ENCODE data around the gene TMEM123. TPM values are rescaled to one million over a fixed set of nuclear protein-coding genes. Genes with fewer than 3 reads are reported as not detected.
A peak's percentile ranks its signal among the peaks of the same experiment; 100 is the strongest.

TMEM123 gene
- total and polyA plus RNA-seq, 10 of the 15 experiments (the other 5 are each of a cell fraction or from before 2014, with no cell fraction given) = 35.1 to 667 (median 123) TPM

DNA sequence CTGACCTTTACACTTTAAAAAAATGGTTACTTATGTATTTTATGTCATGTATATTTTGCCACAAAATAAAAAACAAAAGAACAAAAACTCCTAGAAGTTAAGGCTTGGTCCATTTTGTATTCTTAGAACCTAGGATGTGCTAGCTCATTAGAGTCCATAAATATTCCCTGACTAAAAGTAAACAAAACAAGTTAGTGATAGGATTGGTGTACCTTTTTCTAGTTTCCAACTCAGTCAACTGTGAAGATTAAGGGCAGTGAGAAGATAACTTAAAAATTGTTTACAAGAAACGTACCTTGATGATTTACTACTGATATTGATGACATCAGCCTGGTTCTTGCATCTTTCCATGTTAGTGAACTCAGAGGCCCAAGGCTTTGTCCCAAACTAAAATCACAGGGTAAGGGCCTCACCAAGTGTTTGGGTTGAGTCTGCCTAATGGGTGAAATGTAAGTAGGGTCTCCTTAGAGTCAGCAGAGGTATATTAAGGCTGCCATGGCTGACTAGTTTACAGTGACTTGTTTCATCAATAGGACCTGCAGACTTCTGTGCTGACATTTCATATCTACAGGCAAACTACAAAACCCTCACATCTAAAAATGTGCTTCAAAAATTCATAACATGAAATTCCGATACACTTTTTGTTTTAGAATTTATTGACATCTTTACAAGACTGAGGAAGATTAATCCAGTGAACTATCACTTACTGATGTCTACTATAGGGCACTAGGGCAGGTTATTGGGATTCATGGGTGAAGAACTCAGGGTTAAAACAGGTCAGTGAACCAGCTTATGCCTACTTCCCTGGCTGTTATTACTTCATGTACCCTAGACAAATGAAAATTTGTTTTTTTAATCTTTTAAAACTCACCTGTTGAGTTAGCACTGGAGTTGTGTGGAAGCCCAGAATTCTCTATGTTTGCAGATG lies 4.4 kb downstream of the TMEM123 start:
- Histone ChIP-seq H3K4me2 (ENCODE audit: control insufficient read depth, insufficient read depth) (peak overlapping the region; percentile 66), H3K36me3 (ENCODE audit: control insufficient read depth in 2 of 2, insufficient read depth in 2 of 2, low read length in 1 of 2) (peaks cover 0 to 19% of the 10 kb centered on the region in 2 experiments), H3K27ac (ENCODE audit: control insufficient read depth, insufficient read depth) (peak overlapping the region; percentile 33), H3K79me2 (ENCODE audit: control insufficient read depth, insufficient read depth, low read length) (peaks cover 77% of the 10 kb centered on the region), H3K9me3 (replicated peaks; ENCODE audit: control insufficient read depth, insufficient read depth, low read length) (peaks cover 2% of the 10 kb centered on the region), H4K20me1 (ENCODE audit: control insufficient read depth, insufficient read depth) (no peaks in the 10 kb centered on the region), H3K27me3 (replicated peaks in 1 of 2; ENCODE audit: control insufficient read depth in 2 of 2, insufficient read depth in 2 of 2, low read length in 1 of 2) (no peaks in the 10 kb centered on the region), H3K4me1 (ENCODE audit: control insufficient read depth, insufficient read depth, low read length) (0 out of 2 replicates have a peak, but pooled peaks cover 9% of the 10 kb centered on the region), H3K9ac (ENCODE audit: control insufficient read depth, insufficient read depth, low read length) (peak overlapping the region; percentile 22; the same call in 1 of the 2 replicates), H2AFZ (ENCODE audit: control insufficient read depth, low read depth, low read length) (no peak overlapping the region), H3K4me3 (peak overlapping the region; percentile 75)
- CTCF ChIA-PET = interaction anchor here (1.4 to 7.4 kb wide), 6 partner anchors 18 to 165 kb away, joined by 3 to 95 read pairs (median 10); no protein-coding TSS in a partner anchor
- in situ Hi-C loops (cut with MboI) = no loop called here
- SMC1A ChIA-PET (ENCODE audit: uncharacterized antibody, unreplicated experiment) = interaction anchor here (0.5 to 3.9 kb wide), 15 partner anchors 17 to 166 kb away, joined by 3 to 30 read pairs (median 4); no protein-coding TSS in a partner anchor
- no TSS peak for BruUV-seq (replicated peaks)
- intact Hi-C loops (cut with micrococcal nuclease; ENCODE audit: unreplicated experiment) = loop anchor here (2.0 to 5.0 kb wide), 2 partner anchors 17 to 164 kb away; no protein-coding TSS in a partner anchor
- POLR2A ChIA-PET = interaction anchor here (1.0 to 2.0 kb wide), 4 partner anchors 17 to 132 kb away, joined by 4 to 9 read pairs (median 4); partner anchors contain the start of gene BIRC3
- no peak for DNase-seq (ENCODE audit: low read depth, low spot score)
- no peak for ATAC-seq
- no peak for TF ChIP-seq RB1 (IDR thresholded peaks at IDR 0.05; ENCODE audit: borderline replicate concordance)
- TF ChIP-seq, protein P1, sequence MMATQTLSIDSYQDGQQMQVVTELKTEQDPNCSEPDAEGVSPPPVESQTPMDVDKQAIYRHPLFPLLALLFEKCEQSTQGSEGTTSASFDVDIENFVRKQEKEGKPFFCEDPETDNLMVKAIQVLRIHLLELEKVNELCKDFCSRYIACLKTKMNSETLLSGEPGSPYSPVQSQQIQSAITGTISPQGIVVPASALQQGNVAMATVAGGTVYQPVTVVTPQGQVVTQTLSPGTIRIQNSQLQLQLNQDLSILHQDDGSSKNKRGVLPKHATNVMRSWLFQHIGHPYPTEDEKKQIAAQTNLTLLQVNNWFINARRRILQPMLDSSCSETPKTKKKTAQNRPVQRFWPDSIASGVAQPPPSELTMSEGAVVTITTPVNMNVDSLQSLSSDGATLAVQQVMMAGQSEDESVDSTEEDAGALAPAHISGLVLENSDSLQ (IDR thresholded peaks at IDR 0.05) = no peak
- no peak for TF ChIP-seq SPI1 (IDR thresholded peaks at IDR 0.05; ENCODE audit: borderline replicate concordance, insufficient read depth, low read depth, low read length)
- no peak for TF ChIP-seq EP300 (IDR thresholded peaks at IDR 0.05; ENCODE audit: borderline replicate concordance in 1 of 2, control insufficient read depth in 1 of 2, low read depth in 2 of 2, low read length in 2 of 2)
- TF ChIP-seq, protein P2, sequence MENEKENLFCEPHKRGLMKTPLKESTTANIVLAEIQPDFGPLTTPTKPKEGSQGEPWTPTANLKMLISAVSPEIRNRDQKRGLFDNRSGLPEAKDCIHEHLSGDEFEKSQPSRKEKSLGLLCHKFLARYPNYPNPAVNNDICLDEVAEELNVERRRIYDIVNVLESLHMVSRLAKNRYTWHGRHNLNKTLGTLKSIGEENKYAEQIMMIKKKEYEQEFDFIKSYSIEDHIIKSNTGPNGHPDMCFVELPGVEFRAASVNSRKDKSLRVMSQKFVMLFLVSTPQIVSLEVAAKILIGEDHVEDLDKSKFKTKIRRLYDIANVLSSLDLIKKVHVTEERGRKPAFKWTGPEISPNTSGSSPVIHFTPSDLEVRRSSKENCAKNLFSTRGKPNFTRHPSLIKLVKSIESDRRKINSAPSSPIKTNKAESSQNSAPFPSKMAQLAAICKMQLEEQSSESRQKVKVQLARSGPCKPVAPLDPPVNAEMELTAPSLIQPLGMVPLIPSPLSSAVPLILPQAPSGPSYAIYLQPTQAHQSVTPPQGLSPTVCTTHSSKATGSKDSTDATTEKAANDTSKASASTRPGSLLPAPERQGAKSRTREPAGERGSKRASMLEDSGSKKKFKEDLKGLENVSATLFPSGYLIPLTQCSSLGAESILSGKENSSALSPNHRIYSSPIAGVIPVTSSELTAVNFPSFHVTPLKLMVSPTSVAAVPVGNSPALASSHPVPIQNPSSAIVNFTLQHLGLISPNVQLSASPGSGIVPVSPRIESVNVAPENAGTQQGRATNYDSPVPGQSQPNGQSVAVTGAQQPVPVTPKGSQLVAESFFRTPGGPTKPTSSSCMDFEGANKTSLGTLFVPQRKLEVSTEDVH (IDR thresholded peaks at IDR 0.05; ENCODE audit: low read depth, partially characterized antibody) = no peak
- no peak for TF ChIP-seq ETV6 (conservative IDR thresholded peaks at IDR 0.05 in 1 of 2, IDR thresholded peaks at IDR 0.05 in 1 of 2; ENCODE audit: borderline replicate concordance in 1 of 2, low read depth in 1 of 2)
- TF ChIP-seq POU2F2 (IDR thresholded peaks at IDR 0.05; ENCODE audit: borderline replicate concordance, low read depth, low read length) = no peak
- no peak for TF ChIP-seq MTA3 (IDR thresholded peaks at IDR 0.05; ENCODE audit: borderline replicate concordance, low read length)
- TF ChIP-seq CBFB (IDR thresholded peaks at IDR 0.05; ENCODE audit: low read depth) = no peak
- TF ChIP-seq CREM (IDR thresholded peaks at IDR 0.05; ENCODE audit: low read depth) = no peak
- no peak for TF ChIP-seq TAF1 (IDR thresholded peaks at IDR 0.05; ENCODE audit: borderline replicate concordance, low read depth, low read length)
- TF ChIP-seq NFXL1 (IDR thresholded peaks at IDR 0.05; ENCODE audit: borderline replicate concordance) = no peak
- TF ChIP-seq EGR1 (IDR thresholded peaks at IDR 0.05; ENCODE audit: borderline replicate concordance in 1 of 2, low read depth in 2 of 2, low read length in 2 of 2) = no peak
- TF ChIP-seq HDAC2 (IDR thresholded peaks at IDR 0.05) = no peak
- no peak for TF ChIP-seq YBX1 (IDR thresholded peaks at IDR 0.05)
- TF ChIP-seq IRF4 (IDR thresholded peaks at IDR 0.05; ENCODE audit: low read depth, low read length) = no peak
- RAD21 ChIA-PET (ENCODE audit: unreplicated experiment) = interaction anchor here (0.6 to 3.9 kb wide), 8 partner anchors 11 to 163 kb away, joined by 3 to 45 read pairs (median 4); no protein-coding TSS in a partner anchor
- 46% methylated on average over 2 of the region's 2 CpGs for WGBS (ENCODE audit: insufficient coverage, insufficient replicate concordance, low lambda C conversion rate, missing lambda C conversion rate)
- no peak for FAIRE-seq

Data from GM12878 (cell line).